Measurements from ENCODE around the gene CTSZ. TPM values are rescaled to one million over a fixed set of nuclear protein-coding genes. Genes with fewer than 3 reads are reported as not detected.

CTSZ gene
- total and polyA plus RNA-seq, 2 of the 8 experiments (the other 6 are each of a cell fraction or from before 2014, with no cell fraction given): 32.8 to 34.0 TPM

GRCh38 chr20:58975353-58975752 is 31.7 kb downstream of the CTSZ start:
- TF ChIP-seq RNF2 (IDR thresholded peaks at IDR 0.05; ENCODE audit: borderline replicate concordance, low read depth, low read length, missing control alignments, poor library complexity, severe bottlenecking) (no peak), E2F6 (IDR thresholded peaks at IDR 0.05) (no peak)
- Histone ChIP-seq H3K23ac (ENCODE audit: insufficient read length) (no peak overlapping the region), H2BK12ac (ENCODE audit: low read depth, low read length) (no peak overlapping the region), H3K36me3 (ENCODE audit: control insufficient read depth in 2 of 4, insufficient read depth in 4 of 4, low read length in 3 of 4) (no peaks in the 10 kb centered on the region), H3K9me3 (ENCODE audit: insufficient read depth in 2 of 2, low read depth in 1 of 2, low read length in 1 of 2) (no peaks in the 10 kb centered on the region), H3K79me2 (ENCODE audit: control insufficient read depth in 1 of 2, insufficient read depth in 2 of 2, low read length in 2 of 2) (no peaks in the 10 kb centered on the region), H4K8ac (ENCODE audit: extremely low read depth, insufficient read depth, low read length) (no peak overlapping the region), H2BK5ac (ENCODE audit: low read depth, low read length) (no peak overlapping the region), H3K18ac (ENCODE audit: extremely low read depth, low read length) (no peak overlapping the region), H3K4ac (replicated peaks; ENCODE audit: insufficient read length, low read depth, low read length) (no peak overlapping the region), H2AFZ (ENCODE audit: low read length) (no peak overlapping the region), H3K9ac (replicated peaks in 1 of 4; ENCODE audit: extremely low read depth in 1 of 4, low read depth in 3 of 4, low read length in 3 of 4) (no peak overlapping the region), H2BK120ac (replicated peaks; ENCODE audit: low read depth, low read length) (no peak overlapping the region), H3K4me1 (replicated peaks in 1 of 4; ENCODE audit: control insufficient read depth in 3 of 4, insufficient read depth in 4 of 4, low read length in 3 of 4) (peaks cover 0 to 3% (median 0%) of the 10 kb centered on the region in 4 experiments; a peak in 2 of 7 replicates), H2BK15ac (ENCODE audit: low read length) (no peak overlapping the region), H3K56ac (replicated peaks; ENCODE audit: insufficient read length, low read depth, low read length) (no peak overlapping the region), H4K20me1 (replicated peaks in 1 of 2; ENCODE audit: control insufficient read depth in 1 of 2, insufficient read depth in 2 of 2, low read length in 2 of 2) (no peaks in the 10 kb centered on the region), H2AK5ac (ENCODE audit: low read depth, low read length) (no peak overlapping the region), H3K14ac (ENCODE audit: insufficient read length) (no peak overlapping the region), H4K91ac (replicated peaks; ENCODE audit: insufficient read length, low read length) (no peak overlapping the region), H3K4me2 (ENCODE audit: insufficient read depth in 1 of 2, low read depth in 2 of 2, low read length in 2 of 2) (no peak overlapping the region), H3K27me3 (replicated peaks in 1 of 4; ENCODE audit: control insufficient read depth in 3 of 4, extremely low read depth in 1 of 4, insufficient read depth in 3 of 4, low read length in 3 of 4) (no peaks in the 10 kb centered on the region), H3K79me1 (ENCODE audit: low read depth, low read length) (no peaks in the 10 kb centered on the region), H3K23me2 (ENCODE audit: low read depth, low read length) (no peaks in the 10 kb centered on the region), H3K4me3 (ENCODE audit: extremely low read depth in 1 of 4, insufficient read depth in 2 of 4, low read depth in 3 of 4, low read length in 4 of 4) (no peak overlapping the region), H4K5ac (ENCODE audit: insufficient read length, low read depth, low read length) (no peak overlapping the region), H3K27ac (ENCODE audit: low read depth, low read length) (no peak overlapping the region), H2BK20ac (ENCODE audit: low read length) (no peak overlapping the region)
- POLR2A ChIA-PET (ENCODE audit: partially characterized antibody): no interaction called here
- CTCF ChIA-PET (ENCODE audit: partially characterized antibody): no interaction called here
- DNase-seq (ENCODE audit: low read depth in 1 of 2, low spot score in 2 of 2) (no peak), FAIRE-seq (no peak)
- WGBS, 2 experiments (ENCODE audit: extremely low coverage in 1 of 2, insufficient coverage in 1 of 2, insufficient read length in 1 of 2, insufficient replicate concordance in 2 of 2, low coverage in 1 of 2, low lambda C conversion rate in 2 of 2, missing lambda C conversion rate in 1 of 2): 96% methylated on average over 1 of the region's 1 CpG; no CpG with 5 or more reads in 1 of the 2 experiments

Measured in H1 (cell line).